Neural cell (in vitro differentiated cells): ENCODE results near the gene ARID3B. TPM values are rescaled to one million over a fixed set of nuclear protein-coding genes. Genes with fewer than 3 reads are reported as not detected.
"Not testable (repeated sequence)": the region's sequence is repeated elsewhere in the genome, so short reads cannot be mapped to it uniquely, and the experiment has no call there.

Source experiments
- H2AFZ ChIP-seq: fragments of 200-600, 300-800 bp; sonication (generic), shearing (Covaris generic); 2 replicates; pipeline ENCODE4 v1.6.0; 2014; ENCODE audit warnings: low read depth, mild to moderate bottlenecking, antibody characterized with exemption, low read length, moderate library complexity
- H3F3A ChIP-seq: fragments of 200-600 bp; shearing (Covaris generic); 2 replicates; pipeline ENCODE4 v1.6.1; 2016; ENCODE audit warnings: mild to moderate bottlenecking, moderate library complexity, mixed read lengths, antibody characterized with exemption, low read length; ENCODE audit not compliant: insufficient read depth, poor library complexity, severe bottlenecking
- H3K27ac ChIP-seq: fragments of 200-600, 300-800 bp; sonication (generic), shearing (Covaris generic); 2 replicates; pipeline ENCODE4 v1.5.1; 2014; ENCODE audit warnings: mild to moderate bottlenecking, low read length, moderate library complexity
- H3K27me3 ChIP-seq: fragments of 300-800, 200-600 bp; sonication (generic), shearing (Covaris generic); 2 replicates; pipeline ENCODE4 v1.6.0; 2014; ENCODE audit warnings: mild to moderate bottlenecking, low read depth, low read length, moderate library complexity; ENCODE audit not compliant: insufficient read depth
- H3K36me3 ChIP-seq: fragments of 300-800, 200-600 bp; sonication (generic), shearing (Covaris generic); 2 replicates; pipeline ENCODE4 v1.5.1; 2014; ENCODE audit warnings: mild to moderate bottlenecking, antibody characterized with exemption, low read length, moderate library complexity; ENCODE audit not compliant: insufficient read depth
- H3K4me2 ChIP-seq: fragments of 300-800, 200-600 bp; sonication (generic), shearing (Covaris generic); 2 replicates; pipeline ENCODE4 v1.6.0; 2014; ENCODE audit warnings: mild to moderate bottlenecking, low read length
- H3K4me3 ChIP-seq: fragments of 300-800, 200-600 bp; sonication (generic), shearing (Covaris generic); 2 replicates; pipeline ENCODE4 v1.5.1; 2014; ENCODE audit warnings: mild to moderate bottlenecking, low read length, moderate library complexity
- H3K79me2 ChIP-seq: fragments of 200-600 bp; shearing (Covaris generic); replicated peaks from 2 replicates; pipeline ENCODE4 v1.6.0; 2014; ENCODE audit warnings: mild to moderate bottlenecking, low read length, moderate library complexity; ENCODE audit not compliant: insufficient read depth
- H3K9ac ChIP-seq: fragments of 300-800, 200-600 bp; sonication (generic), shearing (Covaris generic); 2 replicates; pipeline ENCODE4 v1.6.1; 2016; ENCODE audit warnings: mild to moderate bottlenecking, low read length, mixed read lengths
- H3K9me2 ChIP-seq: fragments of 200-600 bp; shearing (Covaris generic); 2 replicates; pipeline ENCODE4 v1.6.1; 2016; ENCODE audit warnings: mild to moderate bottlenecking, low read length, mixed read lengths; ENCODE audit not compliant: insufficient read depth
- H3K9me3 ChIP-seq: fragments of 200-600, 300-800 bp; sonication (generic), shearing (Covaris generic); 2 replicates; pipeline ENCODE4 v1.6.1; 2016; ENCODE audit warnings: mild to moderate bottlenecking, mixed run types, low read length, moderate library complexity, mixed read lengths
- H4K20me1 ChIP-seq: fragments of 200-600 bp; shearing (Covaris generic); 2 replicates; pipeline ENCODE4 v1.6.1; 2016; ENCODE audit warnings: mild to moderate bottlenecking, mixed run types; ENCODE audit not compliant: insufficient read depth
- EP300 ChIP-seq: fragments of 450-650 bp; conservative IDR thresholded peaks from 2 replicates; pipeline ENCODE4 v1.6.1; 2014; ENCODE audit warnings: antibody characterized with exemption, mild to moderate bottlenecking, moderate library complexity; ENCODE audit not compliant: poor library complexity, severe bottlenecking
- EZH2 ChIP-seq: fragments of 200-600, 300-800 bp; shearing (Covaris generic), sonication (generic); IDR thresholded peaks from 2 replicates; pipeline ENCODE4 v1.6.1; 2014; ENCODE audit warnings: antibody characterized with exemption, low read length, borderline replicate concordance, mild to moderate bottlenecking; ENCODE audit not compliant: insufficient read depth, poor library complexity, severe bottlenecking
- MXI1 ChIP-seq: fragments of 450-650 bp; conservative IDR thresholded peaks from 2 replicates; pipeline ENCODE4 v1.6.1; 2014; ENCODE audit warnings: antibody characterized with exemption, mild to moderate bottlenecking; ENCODE audit not compliant: poor library complexity, severe bottlenecking
- POLR2AphosphoS5 ChIP-seq: IDR thresholded peaks from 2 replicates; pipeline ENCODE4 v1.6.1; 2012
- RAD21 ChIP-seq: fragments of 450-650 bp; conservative IDR thresholded peaks from 2 replicates; pipeline ENCODE4 v1.6.1; 2014; ENCODE audit warnings: antibody characterized with exemption, mild to moderate bottlenecking, moderate library complexity
- SMC3 ChIP-seq: fragments of 450-650 bp; conservative IDR thresholded peaks from 2 replicates; pipeline ENCODE4 v1.6.1; 2014; ENCODE audit warnings: antibody characterized with exemption, mild to moderate bottlenecking, moderate library complexity; ENCODE audit not compliant: poor library complexity
- TAF1 ChIP-seq: IDR thresholded peaks from 2 replicates; pipeline ENCODE4 v1.6.1; 2012; ENCODE audit warnings: low read depth
- polyA plus RNA-seq: library from polyadenylated mRNA; depleted of rRNA; stranded (reverse); fragments of >200 nt; gene quantifications from 2 replicates; pipeline ENCODE4 v1.2.3, GENCODE V29; 2014
- TF ChIP-seq, protein P1 (sequence below): IDR thresholded peaks from 2 replicates; pipeline ENCODE4 v1.6.1; 2012; ENCODE audit warnings: borderline replicate concordance
- TF ChIP-seq, protein P2 (sequence below): fragments of 450-650 bp; IDR thresholded peaks from 2 replicates; pipeline ENCODE4 v1.5.1; 2014; ENCODE audit warnings: antibody characterized with exemption, mild to moderate bottlenecking, moderate library complexity; ENCODE audit not compliant: poor library complexity, severe bottlenecking

ARID3B gene
- polyA plus RNA-seq, 1 donor from 2014 or later: 11.2 TPM

DNA sequence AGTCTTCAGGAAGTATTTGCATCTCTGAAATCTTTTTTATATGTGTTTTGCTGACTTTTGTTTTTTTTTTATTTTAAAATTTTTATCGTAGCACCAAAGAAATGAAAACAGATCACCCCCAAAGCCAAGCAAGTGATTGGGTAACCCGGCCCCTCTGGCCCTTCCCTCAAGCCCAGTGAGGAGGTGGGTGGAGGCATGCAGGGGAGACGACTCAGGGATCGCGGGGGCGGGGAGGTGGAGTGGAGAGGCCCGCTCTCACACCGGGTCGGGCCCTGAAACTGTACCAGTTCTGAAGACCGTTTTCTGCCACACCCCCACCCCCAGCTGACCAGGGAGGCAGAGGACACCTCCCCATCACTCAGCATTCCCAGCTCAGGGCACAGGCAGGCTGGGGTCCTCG lies 55.7 kb downstream of the ARID3B start:
- not testable (repeated sequence) for H3K4me3 ChIP-seq, H3K4me2 ChIP-seq, H3K36me3 ChIP-seq, H3K9me2 ChIP-seq, H3K9me3 ChIP-seq, H3F3A ChIP-seq, H3K79me2 ChIP-seq, H3K9ac ChIP-seq, H3K27ac ChIP-seq, H3K27me3 ChIP-seq, H2AFZ ChIP-seq, H4K20me1 ChIP-seq

DNA sequence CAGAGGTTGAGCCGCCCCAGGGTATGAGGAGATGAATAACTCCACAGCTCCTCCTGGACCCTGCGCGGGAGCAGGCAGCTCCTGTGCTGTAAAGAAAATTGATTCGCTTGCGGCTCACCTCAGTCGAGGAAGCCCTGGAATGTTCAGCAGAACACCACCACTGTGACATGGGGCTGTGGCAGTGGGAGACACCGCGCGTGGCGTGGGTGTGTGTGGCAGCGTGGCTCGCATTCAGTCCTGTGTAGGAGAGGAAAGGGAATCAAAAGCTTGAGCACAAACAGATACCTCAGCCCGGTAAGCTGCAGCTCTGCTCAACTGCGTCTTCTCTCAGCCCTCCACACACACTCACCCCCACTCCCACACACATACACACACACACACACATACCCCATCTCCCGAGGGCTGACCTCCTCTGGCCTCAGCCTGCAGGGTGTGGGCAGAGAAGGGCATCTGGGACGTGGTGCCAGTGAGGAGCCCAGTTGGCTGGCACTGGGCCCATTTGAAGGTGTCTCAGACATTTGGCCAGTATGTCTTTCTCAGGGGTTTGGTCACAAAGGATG lies 56.2 kb downstream of the ARID3B start:
- H3K36me3 ChIP-seq, H3K27me3 ChIP-seq, H2AFZ ChIP-seq, H3K27ac ChIP-seq, H3K79me2 ChIP-seq, H3K9me3 ChIP-seq, H3K9ac ChIP-seq, H3F3A ChIP-seq, H3K4me2 ChIP-seq, H4K20me1 ChIP-seq, H3K9me2 ChIP-seq, H3K4me3 ChIP-seq: not testable (repeated sequence)

- Histone ChIP-seq H3K4me3 (peak overlapping the region; percentile 15), H3K9me2 (no peaks in the 10 kb centered on the region), H2AFZ (no peak overlapping the region), H3F3A (no peaks in the 10 kb centered on the region), H3K4me2 (no peak overlapping the region), H4K20me1 (no peaks in the 10 kb centered on the region), H3K9ac (no peak overlapping the region), H3K36me3 (no peaks in the 10 kb centered on the region), H3K27me3 (no peaks in the 10 kb centered on the region), H3K79me2 (no peaks in the 10 kb centered on the region), H3K27ac (no peak overlapping the region), H3K9me3 (no peaks in the 10 kb centered on the region)
- TF ChIP-seq, protein P1, sequence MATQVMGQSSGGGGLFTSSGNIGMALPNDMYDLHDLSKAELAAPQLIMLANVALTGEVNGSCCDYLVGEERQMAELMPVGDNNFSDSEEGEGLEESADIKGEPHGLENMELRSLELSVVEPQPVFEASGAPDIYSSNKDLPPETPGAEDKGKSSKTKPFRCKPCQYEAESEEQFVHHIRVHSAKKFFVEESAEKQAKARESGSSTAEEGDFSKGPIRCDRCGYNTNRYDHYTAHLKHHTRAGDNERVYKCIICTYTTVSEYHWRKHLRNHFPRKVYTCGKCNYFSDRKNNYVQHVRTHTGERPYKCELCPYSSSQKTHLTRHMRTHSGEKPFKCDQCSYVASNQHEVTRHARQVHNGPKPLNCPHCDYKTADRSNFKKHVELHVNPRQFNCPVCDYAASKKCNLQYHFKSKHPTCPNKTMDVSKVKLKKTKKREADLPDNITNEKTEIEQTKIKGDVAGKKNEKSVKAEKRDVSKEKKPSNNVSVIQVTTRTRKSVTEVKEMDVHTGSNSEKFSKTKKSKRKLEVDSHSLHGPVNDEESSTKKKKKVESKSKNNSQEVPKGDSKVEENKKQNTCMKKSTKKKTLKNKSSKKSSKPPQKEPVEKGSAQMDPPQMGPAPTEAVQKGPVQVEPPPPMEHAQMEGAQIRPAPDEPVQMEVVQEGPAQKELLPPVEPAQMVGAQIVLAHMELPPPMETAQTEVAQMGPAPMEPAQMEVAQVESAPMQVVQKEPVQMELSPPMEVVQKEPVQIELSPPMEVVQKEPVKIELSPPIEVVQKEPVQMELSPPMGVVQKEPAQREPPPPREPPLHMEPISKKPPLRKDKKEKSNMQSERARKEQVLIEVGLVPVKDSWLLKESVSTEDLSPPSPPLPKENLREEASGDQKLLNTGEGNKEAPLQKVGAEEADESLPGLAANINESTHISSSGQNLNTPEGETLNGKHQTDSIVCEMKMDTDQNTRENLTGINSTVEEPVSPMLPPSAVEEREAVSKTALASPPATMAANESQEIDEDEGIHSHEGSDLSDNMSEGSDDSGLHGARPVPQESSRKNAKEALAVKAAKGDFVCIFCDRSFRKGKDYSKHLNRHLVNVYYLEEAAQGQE: no peak
- peak; percentile 8 for TF ChIP-seq POLR2AphosphoS5
- no peak for TF ChIP-seq MXI1
These were observed 57.3 kb downstream of the ARID3B start for GRCh38 chr15:74598126-74598842.

- no peaks in the 10 kb centered on the region for H3F3A ChIP-seq
- no peaks in the 10 kb centered on the region for H3K9me2 ChIP-seq
- H3K27me3 ChIP-seq: no peaks in the 10 kb centered on the region
- no peaks in the 10 kb centered on the region for H3K79me2 ChIP-seq
- H3K4me3 ChIP-seq: no peak overlapping the region
- no peak overlapping the region for H3K9ac ChIP-seq
- H4K20me1 ChIP-seq: no peaks in the 10 kb centered on the region
- H2AFZ ChIP-seq: no peak overlapping the region
- no peak overlapping the region for H3K4me2 ChIP-seq
- no peak overlapping the region for H3K27ac ChIP-seq
- H3K9me3 ChIP-seq: no peaks in the 10 kb centered on the region
- H3K36me3 ChIP-seq: no peaks in the 10 kb centered on the region
- TF ChIP-seq EZH2 (no peak), RAD21 (no peak), EP300 (no peak), TAF1 (no peak), MXI1 (no peak), SMC3 (no peak)
- TF ChIP-seq, protein P1: no peak
- TF ChIP-seq, protein P2, sequence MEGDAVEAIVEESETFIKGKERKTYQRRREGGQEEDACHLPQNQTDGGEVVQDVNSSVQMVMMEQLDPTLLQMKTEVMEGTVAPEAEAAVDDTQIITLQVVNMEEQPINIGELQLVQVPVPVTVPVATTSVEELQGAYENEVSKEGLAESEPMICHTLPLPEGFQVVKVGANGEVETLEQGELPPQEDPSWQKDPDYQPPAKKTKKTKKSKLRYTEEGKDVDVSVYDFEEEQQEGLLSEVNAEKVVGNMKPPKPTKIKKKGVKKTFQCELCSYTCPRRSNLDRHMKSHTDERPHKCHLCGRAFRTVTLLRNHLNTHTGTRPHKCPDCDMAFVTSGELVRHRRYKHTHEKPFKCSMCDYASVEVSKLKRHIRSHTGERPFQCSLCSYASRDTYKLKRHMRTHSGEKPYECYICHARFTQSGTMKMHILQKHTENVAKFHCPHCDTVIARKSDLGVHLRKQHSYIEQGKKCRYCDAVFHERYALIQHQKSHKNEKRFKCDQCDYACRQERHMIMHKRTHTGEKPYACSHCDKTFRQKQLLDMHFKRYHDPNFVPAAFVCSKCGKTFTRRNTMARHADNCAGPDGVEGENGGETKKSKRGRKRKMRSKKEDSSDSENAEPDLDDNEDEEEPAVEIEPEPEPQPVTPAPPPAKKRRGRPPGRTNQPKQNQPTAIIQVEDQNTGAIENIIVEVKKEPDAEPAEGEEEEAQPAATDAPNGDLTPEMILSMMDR: no peak
These were observed 58.1 kb downstream of the ARID3B start for GRCh38 chr15:74599156-74599555.
